Activated CD8-positive, alpha-beta T cell treated with anti-CD3 and anti-CD28 coated beads, Interleukin-2, amount 10 ng/mL, durations not matched to agents 7 days and 5 days (primary cell): Measurements from ENCODE around the gene RHOT1. TPM values are rescaled to one million over a fixed set of nuclear protein-coding genes. Genes with fewer than 3 reads are reported as not detected.
"Not testable (repeated sequence)": the region's sequence is repeated elsewhere in the genome, so short reads cannot be mapped to it uniquely, and the experiment has no call there.

Experiments used
- ATAC-seq: fragments of 150-1000 bp; cut with Tn5 transposase; one replicate; pipeline ENCODE4 v1.10.0; 2021; ENCODE audit warnings: moderate library complexity
- CTCF ChIA-PET: fragments of 350-600 bp; sonication (Branson Sonifier 250); formaldehyde crosslinking; loops from one replicate; lab custom pipeline; 2021; ENCODE audit warnings: antibody characterized with exemption; lab: Charles Lee
- POLR2A ChIA-PET: fragments of 350-600 bp; sonication (Branson Sonifier 250); formaldehyde crosslinking; loops from one replicate; lab custom pipeline; 2021; ENCODE audit warnings: antibody characterized with exemption; lab: Charles Lee
- DNase-seq: peaks from one replicate; pipeline ENCODE4 v3.0.0-alpha.2; 2020
- H3K27ac Mint-ChIP-seq: one replicate; pipeline ENCODE4 v1.8.0; 2021; ENCODE audit warnings: mild to moderate bottlenecking, mixed read lengths
- H3K27me3 Mint-ChIP-seq: one replicate; pipeline ENCODE4 v1.8.0; 2021; ENCODE audit warnings: low read depth, mixed read lengths
- H3K36me3 Mint-ChIP-seq: one replicate; pipeline ENCODE4 v1.8.0; 2021; ENCODE audit warnings: low read depth, mixed read lengths
- H3K4me1 Mint-ChIP-seq: one replicate; pipeline ENCODE4 v1.8.0; 2021; ENCODE audit warnings: low read depth, mixed read lengths
- H3K4me3 Mint-ChIP-seq: one replicate; pipeline ENCODE4 v1.8.0; 2021; ENCODE audit warnings: mild to moderate bottlenecking, mixed read lengths
- H3K9me3 Mint-ChIP-seq: one replicate; pipeline ENCODE4 v1.8.0; 2022; ENCODE audit warnings: mixed read lengths; ENCODE audit not compliant: insufficient read depth
- total RNA-seq, 2 experiments: library from RNA; stranded (reverse); gene quantifications; one replicate each; pipeline ENCODE4 v1.2.3, GENCODE V29; 2021

Gene RHOT1
- total RNA-seq, 2 experiments from 2014 or later: 29.9 to 31.4 TPM

DNA sequence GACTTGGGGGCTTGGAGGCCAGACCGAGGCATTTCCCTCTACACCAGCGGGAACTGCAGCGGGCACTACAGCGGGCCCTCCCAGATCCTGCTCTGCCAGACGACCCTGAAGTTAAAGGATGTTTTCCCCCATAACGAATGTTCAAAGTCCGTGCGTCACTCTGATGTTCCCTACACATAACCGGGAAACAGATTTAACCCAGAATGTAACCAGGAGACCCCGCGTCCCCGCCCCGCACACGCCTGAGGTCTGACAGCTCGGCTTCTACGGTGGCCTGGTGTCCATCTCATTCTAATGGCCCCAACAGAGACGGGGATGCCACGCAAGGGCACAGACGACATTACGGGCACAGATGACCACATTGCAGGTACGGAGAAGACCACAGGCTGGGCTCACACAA, 31.7 kb upstream of the RHOT1 start:
- no peak overlapping the region for H3K4me3 Mint-ChIP-seq
- peaks cover 36% of the 10 kb centered on the region for H3K4me1 Mint-ChIP-seq
- ChIA-PET CTCF (interaction anchor here (0.9 to 3.2 kb wide), 6 partner anchors 10 to 103 kb away, joined by 3 to 17 read pairs (median 8); partner anchors contain the start of gene LRRC37B), POLR2A (no interaction called here)
- no peak overlapping the region for H3K27ac Mint-ChIP-seq
- DNase-seq (peak; percentile 15), ATAC-seq (no peak)
- no peaks in the 10 kb centered on the region for H3K27me3 Mint-ChIP-seq
- H3K36me3 Mint-ChIP-seq: no peaks in the 10 kb centered on the region
- no peaks in the 10 kb centered on the region for H3K9me3 Mint-ChIP-seq

DNA sequence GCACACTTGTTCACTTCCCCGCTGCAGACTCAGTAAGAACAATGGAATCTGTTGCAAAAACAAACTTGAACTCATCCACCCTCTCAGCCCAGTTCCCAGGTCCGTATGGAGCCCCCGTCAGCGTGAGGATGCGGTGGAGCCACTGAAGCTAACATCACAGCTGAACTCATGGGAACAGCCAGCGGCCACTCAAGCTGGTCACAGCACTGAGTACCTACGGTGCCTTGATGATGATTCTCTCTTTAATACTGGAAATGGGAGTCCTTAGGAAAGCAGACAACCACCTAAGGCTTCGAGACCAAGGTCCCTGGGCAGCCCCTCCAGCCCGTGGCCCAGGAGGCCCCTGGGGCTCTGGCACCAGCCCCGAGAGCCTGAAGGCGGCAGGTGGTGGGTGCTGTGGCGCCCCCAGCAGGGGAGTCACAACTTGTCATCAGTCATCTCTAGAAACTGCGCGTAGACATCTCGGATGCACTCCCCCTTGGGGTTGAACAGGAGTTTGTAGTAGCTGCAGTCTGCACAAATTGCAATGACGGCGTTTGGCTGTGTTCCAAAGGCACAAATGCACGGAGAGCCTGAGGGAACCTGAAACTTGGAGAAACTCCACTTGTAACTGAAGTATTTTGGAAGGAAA, 31.0 kb upstream of the RHOT1 start:
- ATAC-seq (peak; percentile 65), DNase-seq (peak; percentile 62)
- H3K36me3 Mint-ChIP-seq: no peaks in the 10 kb centered on the region
- H3K9me3 Mint-ChIP-seq: no peaks in the 10 kb centered on the region
- peaks cover 32% of the 10 kb centered on the region for H3K4me1 Mint-ChIP-seq
- no peak overlapping the region for H3K4me3 Mint-ChIP-seq
- H3K27ac Mint-ChIP-seq: no peak overlapping the region
- ChIA-PET CTCF (interaction anchor here (1.2 to 3.2 kb wide), 7 partner anchors 11 to 104 kb away, joined by 3 to 17 read pairs (median 6); partner anchors contain the start of gene LRRC37B), POLR2A (no interaction called here)
- H3K27me3 Mint-ChIP-seq: peaks cover 2% of the 10 kb centered on the region

DNA sequence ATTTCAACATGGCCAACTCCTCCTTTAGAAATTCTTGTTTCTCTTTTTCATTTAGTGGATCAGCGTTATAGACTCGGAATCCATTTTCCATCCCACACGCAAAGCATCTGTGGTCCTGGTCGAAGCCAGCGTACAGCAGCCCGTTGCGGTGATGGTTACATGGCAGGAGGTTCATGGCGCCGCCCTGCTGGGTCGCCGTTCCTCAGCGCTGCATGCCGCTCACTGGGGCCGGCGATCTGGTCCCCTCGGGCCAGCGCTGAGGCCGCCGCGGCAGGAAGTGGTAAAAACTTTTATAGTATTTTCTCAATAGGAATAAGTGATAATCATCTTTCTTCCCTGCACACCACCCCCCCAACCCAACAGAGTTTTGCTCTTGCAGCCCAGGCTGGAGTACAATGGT, 29.9 kb upstream of the RHOT1 start:
- peak; percentile 20 for DNase-seq
- ATAC-seq: no peak
- no peak overlapping the region for H3K27ac Mint-ChIP-seq
- CTCF ChIA-PET: interaction anchor here (0.8 to 3.2 kb wide), 5 partner anchors 10 to 105 kb away, joined by 3 to 17 read pairs (median 4); partner anchors contain the start of gene LRRC37B
- no peak overlapping the region for H3K4me3 Mint-ChIP-seq
- H3K4me1 Mint-ChIP-seq: peaks cover 25% of the 10 kb centered on the region
- H3K9me3 Mint-ChIP-seq: no peaks in the 10 kb centered on the region
- no peaks in the 10 kb centered on the region for H3K36me3 Mint-ChIP-seq
- POLR2A ChIA-PET: no interaction called here
- peaks cover 7% of the 10 kb centered on the region for H3K27me3 Mint-ChIP-seq

DNA sequence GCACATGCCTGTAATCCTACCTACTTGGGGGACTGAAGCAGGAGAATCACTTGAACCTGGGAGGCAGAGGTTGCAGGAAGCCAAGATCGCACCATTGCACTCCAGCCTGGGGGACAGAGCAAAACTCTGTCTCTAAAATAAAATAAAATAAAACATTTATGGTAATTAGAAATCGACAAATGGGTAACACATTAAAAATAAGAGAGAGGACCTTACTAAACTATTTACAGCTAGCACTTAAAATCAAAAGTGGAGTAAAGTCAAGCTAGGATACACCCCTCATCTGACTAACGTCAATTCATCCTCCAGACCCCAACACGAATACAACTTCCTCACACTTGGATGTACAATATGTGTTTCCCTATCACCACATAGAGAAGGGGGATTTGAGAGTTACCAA, 27.8 kb upstream of the RHOT1 start:
- ChIA-PET POLR2A (no interaction called here), CTCF (no interaction called here)
- Mint-ChIP-seq H3K27ac (no peak overlapping the region), H3K9me3 (no peaks in the 10 kb centered on the region), H3K4me1 (peaks cover 14% of the 10 kb centered on the region), H3K27me3 (peaks cover 9% of the 10 kb centered on the region), H3K36me3 (no peaks in the 10 kb centered on the region), H3K4me3 (no peak overlapping the region)
- ATAC-seq (no peak), DNase-seq (no peak)

DNA sequence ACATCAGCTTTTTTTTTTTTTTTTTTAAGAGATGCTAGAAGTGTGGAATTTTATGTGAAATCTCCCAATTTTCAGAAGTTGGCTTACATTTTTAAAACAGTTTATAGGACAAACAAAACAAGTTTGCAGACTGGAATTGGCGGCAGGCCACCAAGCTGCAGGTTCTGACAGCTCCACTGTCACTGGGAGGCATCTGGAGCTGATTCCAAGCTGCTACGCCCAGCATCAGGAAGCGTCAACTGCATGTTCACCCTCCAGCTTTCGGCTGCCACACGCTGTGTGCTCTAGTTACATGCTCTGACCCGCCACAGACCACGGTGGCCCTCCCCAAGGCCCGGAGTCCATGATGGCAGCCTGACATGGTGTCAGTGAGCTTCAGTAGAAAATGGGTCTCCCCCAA, 26.8 kb upstream of the RHOT1 start:
- H3K9me3 Mint-ChIP-seq, H3K27me3 Mint-ChIP-seq, H3K4me3 Mint-ChIP-seq, H3K27ac Mint-ChIP-seq, DNase-seq, POLR2A ChIA-PET, H3K36me3 Mint-ChIP-seq, ATAC-seq: not testable (repeated sequence)
- CTCF ChIA-PET: interaction anchor here (1.2 kb wide), 1 partner anchor 23 kb away, joined by 3 read pairs; no protein-coding TSS in a partner anchor
- H3K4me1 Mint-ChIP-seq: peaks cover 14% of the 10 kb centered on the region

DNA sequence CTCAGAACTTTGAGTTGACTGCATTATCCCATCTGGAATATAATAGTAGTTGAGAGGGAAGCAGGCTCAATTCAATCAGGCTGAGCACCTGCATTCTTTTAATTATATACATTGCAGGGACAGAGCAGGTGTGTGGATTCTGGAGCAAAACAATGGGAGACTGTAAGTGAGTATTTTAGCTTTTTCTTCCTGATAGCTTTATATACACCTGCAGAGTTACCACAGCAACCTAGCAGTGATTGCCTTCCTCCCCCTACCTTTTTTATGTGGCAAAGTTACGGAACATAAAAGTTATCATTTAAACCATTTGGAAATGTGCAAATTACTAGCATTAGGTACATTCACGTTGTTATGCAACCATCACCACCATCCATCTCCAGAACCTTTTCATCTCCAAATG, 25.4 kb upstream of the RHOT1 start:
- Mint-ChIP-seq H3K4me3 (no peak overlapping the region), H3K27me3 (peaks cover 9% of the 10 kb centered on the region), H3K9me3 (no peaks in the 10 kb centered on the region), H3K27ac (peak overlapping the region; percentile 55), H3K36me3 (no peaks in the 10 kb centered on the region), H3K4me1 (peaks cover 14% of the 10 kb centered on the region)
- ATAC-seq (no peak), DNase-seq (no peak)
- POLR2A ChIA-PET: no interaction called here
- CTCF ChIA-PET: interaction anchor here (1.5 to 1.8 kb wide), 2 partner anchors 10 to 11 kb away, joined by 3 to 4 read pairs; no protein-coding TSS in a partner anchor

DNA sequence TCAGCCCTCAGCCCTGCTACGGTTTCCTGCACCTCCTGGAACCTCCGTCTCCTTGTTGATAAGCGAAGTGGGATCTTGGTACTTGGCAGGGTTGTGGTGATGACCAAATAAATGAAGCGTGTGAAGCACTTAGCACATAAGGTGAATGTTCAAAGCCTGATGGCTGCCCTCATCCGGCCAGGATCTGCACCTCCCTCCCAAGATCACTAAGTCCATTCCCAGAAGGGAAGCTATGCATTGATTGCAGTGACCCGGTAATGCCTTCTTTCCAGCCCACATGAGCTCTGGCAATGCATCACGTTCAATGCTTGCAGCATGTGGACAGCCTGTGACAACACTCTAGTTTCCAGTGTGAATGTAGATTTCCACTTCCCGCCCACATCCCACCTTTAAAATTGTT, 24.9 kb upstream of the RHOT1 start:
- DNase-seq (no peak), ATAC-seq (no peak)
- Mint-ChIP-seq H3K4me3 (no peak overlapping the region), H3K27me3 (peaks cover 9% of the 10 kb centered on the region), H3K36me3 (no peaks in the 10 kb centered on the region), H3K27ac (peak overlapping the region; percentile 55), H3K9me3 (no peaks in the 10 kb centered on the region), H3K4me1 (peaks cover 11% of the 10 kb centered on the region)
- POLR2A ChIA-PET: no interaction called here
- CTCF ChIA-PET: interaction anchor here (1.5 to 1.8 kb wide), 2 partner anchors 10 kb away, joined by 3 to 4 read pairs; no protein-coding TSS in a partner anchor

DNA sequence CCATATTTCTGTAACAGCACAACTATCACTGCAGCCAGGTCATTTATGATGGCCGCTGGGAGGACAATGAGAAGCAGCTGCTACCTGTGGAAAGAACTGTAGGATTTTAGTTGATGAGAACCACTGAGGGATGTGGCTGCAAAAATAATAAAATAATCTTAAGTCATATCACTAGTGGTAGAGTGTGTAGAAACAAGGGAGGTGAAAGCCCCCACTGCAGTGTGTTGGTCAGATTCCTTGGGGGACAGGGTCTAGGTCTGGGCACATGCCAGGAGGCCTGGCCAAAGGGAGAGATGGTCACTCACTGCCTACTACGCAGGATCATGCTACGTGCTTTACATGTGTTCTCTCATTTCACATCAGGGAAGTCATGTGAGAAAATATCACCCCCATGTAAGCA, 24.2 kb upstream of the RHOT1 start:
- H3K27me3 Mint-ChIP-seq, ATAC-seq, DNase-seq, H3K4me3 Mint-ChIP-seq, H3K27ac Mint-ChIP-seq, H3K9me3 Mint-ChIP-seq, H3K36me3 Mint-ChIP-seq, POLR2A ChIA-PET: not testable (repeated sequence)
- CTCF ChIA-PET: interaction anchor here (1.5 to 1.8 kb wide), 2 partner anchors 9 to 11 kb away, joined by 3 to 4 read pairs; no protein-coding TSS in a partner anchor
- H3K4me1 Mint-ChIP-seq: peaks cover 11% of the 10 kb centered on the region

DNA sequence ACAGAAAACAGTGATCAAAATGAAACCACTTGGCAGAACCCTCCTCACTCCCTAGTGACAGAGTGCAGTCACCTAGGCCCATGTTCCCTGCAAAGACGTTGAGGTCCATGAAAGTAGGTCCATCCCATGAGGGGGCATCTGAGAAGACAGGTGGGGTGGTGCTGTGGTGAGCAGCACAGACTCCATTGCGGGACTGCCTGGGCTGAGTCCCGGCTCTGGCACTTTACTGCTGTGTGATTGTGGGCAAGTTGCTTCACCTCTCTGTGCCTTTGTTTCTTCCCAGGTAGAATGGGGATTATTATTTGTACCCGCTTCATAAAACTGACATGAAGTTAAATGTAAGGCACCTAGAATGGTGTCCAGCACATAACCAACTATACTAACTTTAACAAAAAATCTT, 23.5 kb upstream of the RHOT1 start:
- Mint-ChIP-seq H3K9me3 (no peaks in the 10 kb centered on the region), H3K27me3 (peaks cover 9% of the 10 kb centered on the region), H3K27ac (no peak overlapping the region), H3K4me3 (no peak overlapping the region), H3K36me3 (no peaks in the 10 kb centered on the region), H3K4me1 (peaks cover 7% of the 10 kb centered on the region)
- ChIA-PET CTCF (interaction anchor here (1.2 kb wide), 1 partner anchor 9 kb away, joined by 3 read pairs; no protein-coding TSS in a partner anchor), POLR2A (no interaction called here)
- no peak for DNase-seq
- ATAC-seq: no peak

DNA sequence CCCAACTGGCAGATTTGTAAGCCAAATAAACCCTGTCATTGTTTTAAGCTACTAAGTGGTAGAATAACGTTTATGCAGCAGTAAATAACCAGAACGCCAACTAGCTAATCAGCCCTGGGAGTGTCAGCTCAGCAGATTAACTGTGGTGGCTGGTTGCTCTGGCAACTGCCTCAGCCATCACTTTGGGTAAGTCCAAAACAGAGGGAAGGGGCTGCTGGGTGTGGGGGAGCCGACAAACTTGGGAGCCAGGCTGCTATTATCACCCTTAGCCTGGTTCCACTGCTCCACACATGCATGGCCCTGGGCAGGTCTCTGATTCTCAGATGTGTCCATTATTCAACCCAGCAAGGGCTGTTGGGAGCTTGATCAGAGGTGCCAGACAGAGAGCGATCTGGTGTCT, 22.2 kb upstream of the RHOT1 start:
- no peaks in the 10 kb centered on the region for H3K9me3 Mint-ChIP-seq
- POLR2A ChIA-PET: no interaction called here
- no peaks in the 10 kb centered on the region for H3K36me3 Mint-ChIP-seq
- no peak overlapping the region for H3K4me3 Mint-ChIP-seq
- peaks cover 9% of the 10 kb centered on the region for H3K27me3 Mint-ChIP-seq
- ATAC-seq (no peak), DNase-seq (no peak)
- CTCF ChIA-PET: interaction anchor here (1.1 to 1.2 kb wide), 2 partner anchors 16 kb away, joined by 3 to 4 read pairs; no protein-coding TSS in a partner anchor
- peaks cover 7% of the 10 kb centered on the region for H3K4me1 Mint-ChIP-seq
- peak overlapping the region; percentile 33 for H3K27ac Mint-ChIP-seq

DNA sequence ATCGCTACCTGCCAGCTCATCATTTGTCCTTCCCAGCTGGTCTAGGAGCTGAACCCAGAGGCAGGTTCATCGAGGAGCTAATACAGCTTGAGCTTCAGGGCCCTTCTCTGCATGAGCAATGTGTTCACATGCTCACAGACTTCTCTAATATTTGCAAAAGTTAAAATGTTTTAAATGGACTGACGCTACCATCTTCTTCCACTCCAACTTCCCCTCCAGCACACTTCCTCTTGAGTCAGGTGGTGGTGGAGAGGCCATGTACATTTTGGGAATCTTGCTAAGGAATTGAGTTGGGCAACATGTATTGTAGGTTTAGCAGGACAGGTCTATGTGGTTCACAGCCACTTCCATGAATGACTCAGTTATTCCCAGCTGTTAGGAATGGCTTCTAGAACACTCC, 21.6 kb upstream of the RHOT1 start:
- no peak for ATAC-seq

DNA sequence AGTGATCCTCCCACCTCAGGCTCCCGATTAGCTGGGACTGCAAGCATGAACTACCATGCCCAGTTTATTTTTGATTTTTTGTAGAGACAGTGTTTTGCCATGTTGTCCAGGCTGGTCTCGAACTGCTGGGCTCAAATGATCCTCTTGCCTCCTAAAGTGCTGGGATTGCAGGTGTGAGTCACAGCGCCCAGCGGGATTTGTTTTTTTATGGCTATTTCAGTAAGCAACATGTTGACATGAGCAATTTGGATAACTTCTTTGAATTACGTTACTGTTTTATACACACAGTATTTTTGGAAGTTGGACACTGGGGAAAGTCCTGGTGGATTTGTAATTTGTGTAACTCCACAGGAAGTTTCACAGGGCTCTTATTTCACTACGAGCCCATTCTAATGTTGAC, 18.5 kb upstream of the RHOT1 start:
- Mint-ChIP-seq H3K9me3 (no peaks in the 10 kb centered on the region), H3K4me3 (no peak overlapping the region), H3K27me3 (no peaks in the 10 kb centered on the region), H3K27ac (no peak overlapping the region), H3K4me1 (peaks cover 25% of the 10 kb centered on the region), H3K36me3 (peaks cover 6% of the 10 kb centered on the region)
- ChIA-PET CTCF (interaction anchor here (2.5 to 6.0 kb wide), 2 partner anchors 15 kb away, joined by 11 to 85 read pairs; partner anchors contain the start of gene RHOT1), POLR2A (no interaction called here)
- ATAC-seq (no peak), DNase-seq (no peak)

More for the DNA sequence above, 21.6 kb upstream of the RHOT1 start:
- H3K9me3 Mint-ChIP-seq: no peaks in the 10 kb centered on the region
- H3K27ac Mint-ChIP-seq: no peak overlapping the region
- H3K4me3 Mint-ChIP-seq: no peak overlapping the region
- ChIA-PET POLR2A (no interaction called here), CTCF (interaction anchor here (1.1 kb wide), 1 partner anchor 16 kb away, joined by 4 read pairs; no protein-coding TSS in a partner anchor)
- peaks cover 13% of the 10 kb centered on the region for H3K4me1 Mint-ChIP-seq
- H3K36me3 Mint-ChIP-seq: no peaks in the 10 kb centered on the region
- peaks cover 9% of the 10 kb centered on the region for H3K27me3 Mint-ChIP-seq
- DNase-seq: no peak
